ENCODE results near the gene TAF1B.

The TAF1B gene

DNA sequence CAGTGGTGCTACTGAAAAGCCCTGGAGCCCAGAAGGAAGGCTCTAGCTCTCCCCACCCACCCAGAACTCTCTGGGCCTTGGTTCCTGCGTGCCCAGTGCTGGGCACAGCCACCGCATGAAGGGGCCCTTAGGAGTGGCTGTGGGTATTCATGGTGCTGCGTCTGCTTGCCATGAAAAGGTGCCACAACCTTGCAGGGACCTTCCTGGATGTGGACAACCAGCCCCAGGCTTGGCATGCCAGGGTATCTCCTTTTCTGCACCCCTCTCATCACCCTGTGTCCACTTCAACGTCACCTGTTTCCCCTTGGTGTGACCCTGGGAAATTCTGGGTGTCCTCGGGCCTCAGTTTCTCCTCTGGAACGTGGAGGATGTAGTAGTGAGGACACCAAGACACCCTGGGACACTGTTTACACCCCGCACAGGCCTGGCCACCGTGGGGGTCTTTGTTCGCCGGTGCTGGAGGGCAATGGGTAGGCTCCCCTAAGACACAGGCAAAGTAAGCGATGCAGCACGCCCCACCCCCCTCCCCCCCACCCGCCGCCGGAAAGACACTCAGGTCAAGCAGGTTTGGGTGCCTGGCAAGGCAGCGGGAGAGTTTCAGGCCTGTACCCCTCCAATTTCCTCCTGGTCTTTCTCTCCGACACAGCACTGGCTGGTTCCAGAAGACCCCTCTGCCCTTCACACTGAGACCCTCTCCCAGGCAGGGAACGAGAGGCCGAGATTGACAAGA lies 34.8 kb upstream of the TAF1B start:
- DNase-seq = no peak

DNA sequence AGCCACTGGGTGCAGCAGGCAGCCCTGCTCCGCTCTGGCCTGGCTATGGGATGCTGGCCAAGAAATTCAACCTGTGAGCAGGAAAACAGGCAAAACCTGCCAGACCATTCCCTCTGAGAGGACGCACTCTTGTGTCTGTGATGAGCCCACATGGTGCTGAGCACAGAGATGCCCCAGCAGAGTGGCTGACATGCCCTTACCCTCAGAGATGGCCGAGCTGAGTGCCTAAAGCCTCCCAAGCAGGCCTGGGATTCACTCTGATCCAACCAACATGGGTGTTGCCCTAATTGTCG lies 34.3 kb upstream of the TAF1B start:
- no peak for DNase-seq

DNA sequence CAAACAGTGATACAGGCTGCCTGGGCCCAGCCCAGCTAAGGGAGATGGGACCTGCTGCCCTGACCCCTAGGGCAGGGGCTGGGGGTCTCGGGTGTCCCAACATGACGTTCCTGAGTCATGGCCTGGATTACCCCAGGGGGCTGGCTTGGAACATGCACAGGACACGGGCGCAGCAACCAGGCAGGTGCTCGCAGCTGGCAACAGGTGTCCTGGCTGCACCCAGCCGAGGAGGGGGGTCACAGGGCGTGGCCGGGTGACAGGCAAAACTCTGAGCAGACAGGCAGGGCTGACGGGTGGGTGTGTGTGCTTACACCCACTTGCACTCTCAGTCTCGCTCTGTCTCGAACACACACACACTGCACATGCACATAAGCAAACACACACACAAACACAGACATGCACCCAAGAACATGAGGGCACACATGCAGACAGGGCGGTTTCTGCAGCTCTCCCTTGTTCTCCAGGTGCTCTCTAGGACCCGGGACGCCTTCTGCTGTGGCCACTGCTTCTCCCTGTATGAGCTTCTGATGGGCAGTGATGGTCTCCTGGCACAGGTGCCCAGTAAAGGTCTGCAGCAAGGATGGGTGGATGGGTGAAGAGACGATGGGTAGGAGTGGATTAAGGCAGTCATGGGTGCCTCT lies 33.7 kb upstream of the TAF1B start:
- no peak for DNase-seq

DNA sequence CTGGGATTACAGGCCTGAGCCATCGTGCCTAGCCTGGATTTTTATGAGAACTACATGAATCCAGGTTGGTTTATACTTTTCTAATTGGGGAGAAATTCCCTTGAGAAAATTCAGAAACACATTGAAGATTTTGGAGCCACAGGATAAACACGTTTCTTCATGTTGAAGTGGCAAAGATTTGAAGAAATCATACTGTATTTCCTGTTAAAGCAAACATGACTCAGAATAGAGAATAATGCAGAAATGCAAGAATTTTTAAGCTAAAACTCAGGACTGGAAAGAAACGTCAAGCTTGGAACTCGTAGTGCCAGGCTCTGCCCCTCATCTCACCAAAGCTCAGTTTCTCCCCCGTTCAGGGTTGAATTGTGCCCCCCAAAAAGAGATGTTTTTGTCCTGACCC lies 32.1 kb upstream of the TAF1B start:
- DNase-seq = no peak

DNA sequence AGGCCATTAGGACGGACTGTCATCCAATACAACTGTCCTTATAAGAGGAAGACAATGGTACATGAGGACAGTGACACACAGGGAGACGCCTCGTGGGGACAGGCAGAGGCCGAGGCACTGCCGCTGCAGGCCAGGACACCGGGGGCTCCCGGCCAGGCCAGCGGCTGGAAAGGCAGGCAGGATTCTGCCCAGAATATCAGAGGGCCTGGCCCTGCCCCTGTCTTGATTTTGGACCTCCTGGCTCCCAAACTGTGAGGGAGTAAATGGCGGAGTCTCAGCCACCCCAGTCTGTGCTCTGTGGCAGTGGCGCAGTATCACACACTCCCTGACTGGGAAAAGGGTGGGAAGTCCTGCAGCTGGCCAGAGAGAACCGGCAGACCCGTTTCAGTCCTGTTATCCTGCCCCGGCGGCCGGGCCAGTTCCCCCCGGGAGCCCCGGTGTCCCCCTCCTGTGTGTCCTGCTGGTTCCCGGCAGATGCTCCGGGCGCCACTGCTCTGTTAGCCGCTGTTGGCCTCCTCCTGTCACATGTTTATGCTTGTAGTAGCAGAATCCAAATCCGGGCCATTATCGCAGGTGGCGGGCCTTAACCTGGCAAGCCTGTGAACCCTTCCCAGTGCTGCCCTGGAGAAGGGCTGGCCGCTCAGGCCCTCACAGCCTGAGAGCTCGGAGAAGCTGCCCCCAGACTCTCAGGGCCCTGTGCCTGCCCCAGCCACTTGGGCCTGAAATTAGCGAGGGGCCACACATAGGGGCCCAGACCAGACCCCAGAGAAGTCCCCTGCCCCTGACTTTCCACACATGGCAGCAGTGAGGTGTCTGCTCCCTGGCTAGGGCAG lies 31.4 kb upstream of the TAF1B start:
- DNase-seq = no peak

DNA sequence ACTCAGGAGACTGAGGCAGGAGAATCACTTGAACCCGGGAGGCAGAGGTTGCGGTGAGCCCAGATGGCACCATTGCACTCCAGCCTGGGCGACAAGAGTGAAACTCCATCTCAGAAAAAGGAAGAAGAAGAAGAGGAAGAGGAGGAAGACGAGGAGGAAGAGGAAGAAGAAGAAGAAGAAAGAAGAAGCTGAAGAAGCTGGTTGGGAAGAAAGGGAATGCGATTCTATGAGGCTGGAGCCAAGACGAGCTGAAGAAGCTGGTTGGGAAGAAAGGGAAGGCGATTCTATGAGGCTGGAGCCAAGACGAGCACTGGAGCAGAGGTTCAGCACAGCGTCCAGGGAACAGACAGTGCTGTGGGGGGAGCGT lies 30.3 kb upstream of the TAF1B start:
- DNase-seq = no peak

DNA sequence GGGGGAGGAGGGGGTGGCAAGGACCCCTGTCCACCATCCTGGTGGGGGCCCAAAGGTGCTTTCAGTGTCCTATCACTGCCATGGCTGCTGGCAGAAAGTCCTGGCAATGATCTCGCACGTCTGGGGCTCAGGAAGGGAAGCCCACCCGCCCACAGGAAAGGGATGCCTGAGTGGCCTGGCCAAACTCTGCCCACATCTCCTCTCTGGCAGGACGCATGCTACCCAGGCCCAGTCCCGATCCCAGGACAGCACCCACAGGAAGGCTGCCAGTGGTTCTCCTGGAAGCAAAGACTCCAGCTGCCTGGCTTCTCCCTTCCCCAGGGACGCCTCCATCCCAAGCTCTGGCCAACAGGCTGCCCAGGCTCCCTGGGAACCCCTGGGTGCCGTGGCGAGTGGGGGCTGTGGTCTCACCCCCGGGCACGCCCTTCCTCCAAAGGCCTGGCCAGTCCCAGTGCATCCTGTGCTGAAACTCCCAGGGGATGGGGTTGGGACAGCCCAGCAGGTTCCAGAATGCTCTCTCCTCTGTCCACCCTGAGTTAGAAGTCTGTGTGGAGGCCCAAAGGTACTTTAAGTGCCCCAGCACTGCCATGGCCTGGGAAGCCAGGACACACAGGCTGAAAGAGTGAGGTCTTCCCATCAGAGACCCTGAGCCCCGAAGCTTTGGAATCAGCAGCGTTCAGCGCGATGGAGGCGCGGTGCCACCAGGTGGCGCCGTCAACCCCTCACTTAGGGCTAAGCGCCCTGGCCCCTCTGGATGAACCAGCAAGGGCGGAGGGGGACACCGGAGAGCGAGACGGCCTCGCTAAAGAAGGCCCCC lies 29.8 kb upstream of the TAF1B start:
- peak; percentile 80 for DNase-seq

DNA sequence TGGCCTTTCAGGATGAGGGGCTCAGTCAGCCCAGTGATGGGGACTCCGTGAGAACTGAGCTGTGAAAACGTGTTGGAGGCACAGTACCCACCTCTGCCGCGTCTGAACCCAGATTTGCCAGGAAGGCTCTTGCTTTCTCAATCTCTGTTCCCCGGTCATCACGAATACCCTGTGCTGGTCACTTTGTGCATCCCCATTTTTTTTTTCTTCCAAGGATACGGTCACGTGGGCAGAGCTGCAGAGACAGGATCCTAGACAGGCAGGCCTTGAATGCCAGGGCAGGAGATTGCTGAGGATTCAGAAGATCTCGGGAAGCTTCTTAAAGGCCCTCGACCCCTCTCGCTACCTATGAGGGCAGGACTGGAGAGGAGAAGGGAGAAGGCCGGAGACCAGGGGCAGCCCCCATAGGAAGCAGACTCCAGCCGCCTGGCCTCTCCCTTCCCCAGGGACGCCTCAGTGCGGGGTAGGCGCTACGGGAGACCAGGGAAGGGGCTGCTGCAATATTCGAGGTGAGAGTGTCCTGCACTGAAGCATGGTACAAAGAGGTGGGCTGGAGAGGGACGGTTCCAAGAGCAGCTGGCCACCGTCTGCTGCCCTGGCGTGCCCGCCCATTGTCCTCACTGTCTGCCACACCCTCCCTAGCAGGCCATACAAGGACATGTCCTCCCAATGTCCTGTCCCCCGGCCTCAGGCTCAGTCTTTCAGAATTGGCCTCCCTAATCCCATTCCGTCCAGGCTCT lies 29.0 kb upstream of the TAF1B start:
- no peak for DNase-seq

DNA sequence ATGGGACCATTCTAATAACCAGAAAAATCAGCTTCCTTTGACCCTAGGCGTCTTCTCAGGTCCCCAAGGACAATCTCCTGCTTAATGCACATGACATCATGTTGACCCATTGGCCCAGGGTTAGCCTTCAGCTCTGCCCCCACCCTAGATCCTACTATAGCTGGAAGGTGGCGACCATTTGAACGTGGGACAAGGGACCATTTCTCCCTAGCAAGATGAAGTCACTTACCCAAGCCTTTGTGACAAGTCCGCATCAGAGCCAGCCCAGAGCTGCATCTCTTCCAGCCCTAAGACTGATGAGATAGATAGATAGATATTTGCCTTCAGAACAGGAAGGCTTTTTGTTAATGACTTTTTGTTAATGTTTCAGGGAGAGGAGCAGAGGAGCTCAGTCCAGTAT lies 28.2 kb upstream of the TAF1B start:
- DNase-seq = no peak

DNA sequence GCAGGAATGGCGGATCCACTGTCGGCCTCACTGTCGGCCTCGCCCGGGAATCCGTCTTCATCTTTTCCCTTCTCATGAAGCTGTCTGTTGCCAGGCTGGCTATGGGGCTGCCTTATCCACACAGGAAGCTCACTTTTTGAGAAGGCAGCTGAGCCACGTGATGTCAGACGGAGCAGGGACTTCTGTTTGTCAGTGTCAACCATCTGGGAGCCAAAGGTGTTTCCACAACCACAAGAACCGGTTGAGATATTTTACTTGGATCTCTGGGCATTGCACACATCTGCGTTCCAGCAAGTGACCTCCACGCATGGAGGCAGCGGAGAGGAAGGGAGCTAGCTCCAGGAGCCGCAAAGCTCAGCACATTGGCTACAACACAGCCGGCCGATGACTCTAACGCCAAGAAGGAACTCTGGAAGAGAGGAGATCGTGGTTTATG lies 27.4 kb upstream of the TAF1B start:
- DNase-seq = no peak

DNA sequence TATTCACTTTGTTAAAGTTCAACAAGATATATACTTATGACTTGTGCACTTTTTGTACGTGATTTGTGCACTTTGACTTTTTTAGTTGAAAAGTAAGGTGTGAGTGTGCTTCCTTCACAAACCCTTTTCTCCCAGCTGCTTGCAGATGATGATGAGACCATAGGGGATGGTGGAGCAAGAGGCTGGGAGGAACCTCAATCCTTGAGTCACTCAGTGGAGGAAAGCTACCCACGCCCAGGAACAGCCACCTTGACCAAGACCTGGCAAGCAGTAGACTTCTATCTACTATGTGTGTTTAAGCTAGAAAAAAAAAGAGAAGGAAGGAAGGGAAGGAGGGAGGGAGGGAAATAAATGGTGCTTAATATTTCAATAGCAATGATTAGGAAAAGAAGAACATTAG lies 25.2 kb upstream of the TAF1B start:
- no peak for DNase-seq

DNA sequence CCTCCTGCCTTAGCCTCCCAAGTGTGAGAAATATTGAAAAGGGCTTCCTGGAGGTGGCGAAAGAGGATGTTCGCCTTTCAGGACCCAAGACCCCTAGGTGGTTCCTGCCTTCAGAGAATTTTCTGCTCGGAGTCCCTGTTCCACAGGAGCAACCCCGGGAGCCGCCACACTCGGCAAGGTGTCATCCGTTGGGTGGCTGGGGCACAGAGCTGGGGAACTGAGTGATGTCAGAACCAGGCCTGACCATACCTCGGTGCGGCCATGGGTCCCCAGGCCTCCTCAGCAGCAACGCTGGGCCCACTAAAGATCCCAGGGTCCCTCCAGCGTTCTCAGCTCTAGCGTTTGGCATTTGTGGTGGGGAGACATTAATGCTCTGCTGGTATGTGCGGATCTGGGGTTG lies 23.7 kb upstream of the TAF1B start:
- DNase-seq = no peak

DNA sequence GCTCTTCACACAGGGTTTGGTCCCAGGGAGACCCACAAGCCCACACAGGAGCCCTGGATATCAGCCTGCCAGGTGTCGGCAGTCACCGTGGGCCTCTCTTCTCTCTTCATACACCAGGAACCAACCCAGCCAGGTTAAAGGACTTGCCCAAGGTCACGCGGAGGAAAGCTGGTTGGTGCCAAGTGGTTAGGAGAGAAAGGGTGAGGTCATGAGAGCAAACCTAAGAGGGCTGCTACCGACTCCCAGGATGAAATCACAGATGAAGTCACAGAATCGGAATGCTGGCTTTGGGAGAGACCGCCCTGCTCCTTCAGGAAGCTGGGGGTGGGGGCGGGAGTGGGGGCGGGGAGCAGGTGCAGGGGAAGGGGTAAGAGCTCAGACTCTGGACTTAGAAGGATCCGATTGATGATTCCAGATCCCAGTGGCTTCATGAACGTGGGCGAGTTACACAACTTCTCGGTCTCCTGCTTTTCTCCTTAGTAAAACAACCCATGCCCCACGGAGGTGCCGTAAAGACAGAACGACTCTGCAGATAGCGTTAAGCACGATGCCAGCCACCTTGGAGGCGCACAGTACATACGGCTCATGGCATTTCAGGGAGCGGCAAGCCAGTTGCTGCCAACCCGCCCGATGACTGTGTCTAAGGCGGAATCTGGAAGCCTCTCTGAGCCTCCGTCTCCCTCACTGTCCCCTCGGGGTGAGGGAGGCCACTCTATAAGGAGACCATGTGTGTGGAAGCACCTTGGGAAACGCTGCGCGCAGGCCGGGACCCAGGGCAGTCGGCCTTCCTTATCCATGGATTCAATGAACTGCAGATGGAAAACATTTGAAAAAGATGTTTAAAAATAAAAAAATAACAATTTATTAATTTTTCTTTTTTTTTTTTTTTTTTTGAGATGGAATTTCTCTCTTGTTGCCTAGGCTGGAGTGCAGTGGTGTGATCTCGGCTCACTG lies 23.0 kb upstream of the TAF1B start:
- no peak for DNase-seq

DNA sequence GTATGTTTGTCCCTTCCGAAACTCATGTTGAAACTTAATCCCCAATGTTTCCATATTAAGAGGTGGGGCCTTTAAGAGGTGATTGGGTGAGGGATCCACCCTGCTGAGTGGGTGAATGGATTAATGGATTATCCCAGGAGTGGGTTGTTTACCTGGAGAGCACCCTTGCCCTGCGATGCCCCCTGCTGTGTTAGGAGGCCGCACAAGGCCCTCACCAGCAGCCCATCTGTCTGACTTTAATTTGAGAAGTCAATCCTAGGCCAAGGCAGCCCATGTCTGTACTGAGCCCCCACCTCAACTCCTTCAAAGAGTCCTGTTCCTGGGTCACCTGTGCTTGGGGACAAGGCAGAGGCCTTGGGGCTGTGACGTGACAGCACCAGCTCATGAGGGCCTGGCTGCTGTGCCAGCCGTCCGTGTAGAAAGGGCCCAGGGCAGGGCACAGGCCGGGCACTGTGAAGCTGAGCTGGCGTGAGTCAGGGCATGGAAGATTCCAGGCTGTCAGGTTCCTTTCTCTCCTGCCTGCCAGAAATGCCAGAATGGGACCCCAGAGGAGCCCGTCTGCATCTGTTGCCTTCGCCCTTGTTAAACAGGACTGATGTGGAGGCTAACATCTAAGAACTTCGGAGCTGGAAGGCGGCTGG lies 21.3 kb upstream of the TAF1B start:
- DNase-seq = no peak

DNA sequence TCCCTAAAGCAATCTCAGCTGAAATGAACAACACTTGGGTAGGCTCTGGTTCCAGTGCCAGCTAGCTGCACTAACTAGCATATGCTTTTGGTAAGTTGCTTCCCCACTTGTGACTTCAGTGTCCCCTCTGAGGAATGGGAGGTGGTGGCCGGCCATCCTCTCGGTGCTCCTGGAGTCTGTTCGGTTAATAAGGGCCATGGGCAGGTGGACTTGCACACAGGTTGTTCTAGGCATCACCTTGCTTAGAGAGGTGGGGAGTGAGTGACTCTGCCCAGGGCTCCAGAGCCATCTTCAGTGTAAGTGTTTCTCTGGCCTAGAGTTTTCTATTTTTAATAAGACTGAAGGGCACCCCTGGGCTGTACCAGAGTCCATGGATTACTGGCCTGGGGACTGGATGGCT lies 18.8 kb upstream of the TAF1B start:
- DNase-seq = no peak

DNA sequence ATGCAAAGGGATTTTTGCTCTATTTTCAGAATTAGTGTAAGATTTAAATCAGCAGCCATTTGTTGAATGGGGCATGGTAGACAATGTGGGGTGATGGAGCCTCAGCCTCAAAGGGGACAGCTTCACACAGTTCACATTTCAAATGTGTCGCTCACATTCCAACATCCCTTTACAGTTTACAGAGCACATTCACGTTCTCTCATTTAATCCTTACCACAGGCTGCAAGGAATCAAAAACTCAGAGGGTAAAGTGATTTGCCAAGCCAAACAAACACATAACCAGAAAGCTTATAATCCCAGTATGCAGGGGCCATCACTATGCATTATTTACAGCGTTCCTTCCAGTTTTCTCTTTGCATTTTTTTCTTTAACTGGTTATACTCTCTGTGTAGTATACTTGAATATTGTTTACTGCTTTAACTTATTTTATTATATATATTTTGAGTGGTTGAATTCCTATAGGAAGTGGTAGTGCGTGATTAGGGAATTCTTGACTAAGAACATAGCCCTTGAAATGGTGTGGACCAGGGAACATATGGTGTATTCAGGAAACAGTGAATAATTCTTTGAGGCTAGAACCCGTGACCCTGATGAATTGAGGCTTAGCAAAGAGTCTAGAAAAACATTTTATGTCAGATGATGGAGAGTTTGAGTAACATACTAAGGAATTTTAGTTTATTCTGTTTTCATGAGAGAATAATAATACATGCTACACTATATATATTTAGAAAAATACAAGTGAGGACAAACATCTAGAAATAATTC lies 18.1 kb upstream of the TAF1B start:
- no peak for DNase-seq

DNA sequence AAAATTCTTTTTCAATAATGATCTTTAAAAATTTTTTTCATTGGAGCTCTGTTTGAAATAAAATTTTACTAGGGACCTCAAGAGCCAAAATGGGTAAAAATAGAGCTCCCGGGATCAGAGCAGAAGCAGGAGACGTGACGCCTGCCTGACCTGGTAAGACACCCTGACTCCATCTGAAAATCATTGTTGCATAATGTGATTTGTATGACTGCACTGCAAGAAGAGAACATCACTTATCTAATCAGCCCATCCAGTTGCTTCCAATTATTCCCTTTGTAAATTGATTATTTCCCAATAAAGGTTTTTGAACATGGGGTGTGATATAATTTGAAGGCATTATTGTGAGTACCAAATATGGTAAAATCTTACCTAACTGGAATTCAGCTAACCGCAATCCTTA lies 17.1 kb upstream of the TAF1B start:
- DNase-seq = no peak

DNA sequence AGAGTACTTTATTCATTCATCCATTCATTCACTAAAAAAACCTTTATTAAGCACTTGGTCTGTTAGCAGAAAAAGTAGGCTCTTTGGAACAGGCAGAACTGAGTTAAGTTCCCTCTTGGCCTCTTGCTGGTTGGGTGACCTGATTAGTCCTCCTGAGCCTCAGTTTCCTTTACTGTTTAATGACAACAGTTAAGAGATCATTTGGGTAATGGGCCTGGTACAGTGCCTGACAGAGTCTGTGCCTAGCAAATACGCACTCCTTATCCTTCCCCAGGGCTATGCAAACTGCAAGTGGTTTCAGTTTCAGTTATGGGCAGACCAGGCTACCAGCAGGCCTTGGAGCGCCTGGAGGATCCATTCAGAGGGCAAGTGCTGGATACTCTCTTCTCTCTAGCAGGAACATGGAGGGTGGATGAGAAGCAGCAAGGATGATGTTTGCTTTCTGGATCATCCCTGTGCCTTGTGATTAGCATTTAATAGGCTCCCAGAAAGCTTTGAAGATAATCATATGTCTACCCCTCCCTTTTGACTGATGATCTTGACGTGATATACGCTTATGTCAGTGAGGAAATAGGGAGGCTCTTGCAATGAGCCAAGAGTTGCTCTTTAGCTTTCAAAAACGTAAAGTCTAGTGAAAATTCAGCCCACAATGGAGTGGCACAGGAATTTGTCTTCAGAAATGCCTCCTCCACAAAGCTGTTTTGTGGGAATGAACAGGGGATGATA lies 12.4 kb upstream of the TAF1B start:
- no peak for DNase-seq

DNA sequence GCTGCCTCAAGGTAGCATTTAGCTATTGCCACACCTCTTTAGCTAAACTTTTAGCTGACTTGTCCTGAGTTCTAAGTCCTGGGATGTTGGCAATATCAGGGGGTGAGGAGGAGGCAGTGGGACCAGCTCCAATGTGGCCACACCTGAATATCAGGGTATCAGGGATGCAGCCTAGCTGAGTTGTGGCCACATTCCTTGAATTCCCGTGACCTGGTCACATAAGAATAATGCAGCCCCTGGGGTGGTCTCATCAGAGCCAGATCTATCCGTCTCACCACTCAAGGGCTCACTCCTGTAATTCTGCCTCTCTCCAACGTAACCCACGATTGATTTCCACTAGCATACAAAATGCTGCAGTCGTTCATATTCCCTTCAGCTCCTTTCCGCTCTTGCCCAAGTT lies 11.6 kb upstream of the TAF1B start:
- DNase-seq = no peak

DNA sequence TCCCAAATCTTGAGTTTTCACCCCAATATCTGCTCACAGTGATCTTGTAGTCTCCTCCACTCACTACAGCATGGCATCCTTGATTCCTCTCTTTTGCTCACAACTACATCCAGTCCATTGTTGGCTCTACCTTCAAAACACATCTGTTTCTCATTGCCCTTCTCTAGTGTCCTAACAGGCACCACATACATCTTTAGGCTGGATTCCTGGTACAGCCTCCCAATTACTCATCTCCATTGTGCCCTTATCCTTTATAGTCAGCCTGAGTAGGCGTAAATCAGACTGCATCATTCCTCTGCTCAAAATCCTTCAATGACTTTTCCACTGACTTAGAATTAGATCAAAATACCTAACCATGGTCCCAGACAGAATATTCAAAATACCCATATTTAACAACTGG lies 10.7 kb upstream of the TAF1B start:
- no peak for DNase-seq
